B cell (primary cell): ENCODE results near the gene SERPINB12.

Experiments used
- CTCF ChIP-seq: fragments of 200-600 bp; IDR thresholded peaks from one replicate; pipeline ENCODE4 v1.8.0; 2022; ENCODE audit warnings: antibody characterized with exemption, mild to moderate bottlenecking
- EZH2 ChIP-seq: IDR thresholded peaks from 2 replicates; pipeline ENCODE4 v1.6.1; 2012; ENCODE audit warnings: borderline replicate concordance, low read depth, mild to moderate bottlenecking, moderate library complexity, low read length; ENCODE audit not compliant: insufficient read depth, poor library complexity, severe bottlenecking

GRCh38 chr18:63518178-63519012, 23.8 kb upstream of the SERPINB12 start:
- peak; percentile 86 for TF ChIP-seq CTCF
- no peak for TF ChIP-seq EZH2
